ENCODE data around the gene SLC34A1. TPM values are rescaled to one million over a fixed set of nuclear protein-coding genes. Genes with fewer than 3 reads are reported as not detected.
A peak's percentile ranks its signal among the peaks of the same experiment; 100 is the strongest.

Gene SLC34A1
- total and polyA plus RNA-seq, 2 donors (not counting 1 experiment from before 2014, with no cell fraction given): 0.06 TPM; not detected in 1

GRCh38 chr5:177403102-177403791 lies 19.0 kb downstream of the SLC34A1 start:
- TF ChIP-seq EZH2 (IDR thresholded peaks at IDR 0.05; ENCODE audit: borderline replicate concordance, insufficient read depth, low read depth, low read length, poor library complexity, severe bottlenecking) (no peak), CTCF (IDR thresholded peaks at IDR 0.05) (no peak)
- no peaks in the 10 kb centered on the region for H4K20me1 ChIP-seq (ENCODE audit: control insufficient read depth, insufficient read depth, low read length, poor library complexity, severe bottlenecking)
- Mint-ChIP-seq H3K27ac (peak overlapping the region; percentile 32), H3K4me1 (peaks cover 39% of the 10 kb centered on the region), H3K4me3 (peak overlapping the region; percentile 84), H3K9me3 (ENCODE audit: insufficient read depth) (no peaks in the 10 kb centered on the region), H3K27me3 (peaks cover 14% of the 10 kb centered on the region)
- H3K4me3 ChIP-seq (ENCODE audit: control extremely low read depth in 1 of 5, extremely low read depth in 1 of 5, insufficient read depth in 1 of 5, low read depth in 2 of 5, low read length in 4 of 5): peak overlapping the region; percentile 19 to 68 (median 61)
- ATAC-seq (ENCODE audit: low read depth): peak; percentile 5
- peaks cover 0 to 19% (median 0%) of the 10 kb centered on the region in 3 donors for H3K9me3 ChIP-seq (ENCODE audit: control extremely low read depth in 1 of 3, control insufficient read depth in 2 of 3, insufficient read depth in 1 of 3, low read length in 2 of 3)
- peak; percentile 77 for DNase-seq
- 2% methylated on average over 60 of the region's 61 CpGs for WGBS (ENCODE audit: insufficient coverage)
- peak overlapping the region; percentile 66 for H3K9ac ChIP-seq (ENCODE audit: low read length)
- no peaks in the 10 kb centered on the region for H3K79me2 ChIP-seq (ENCODE audit: control insufficient read depth, insufficient read depth, low read length)
- intact Hi-C loops (cut with micrococcal nuclease): loop anchor here (1.0 to 10.0 kb wide), 3 partner anchors 13 to 288 kb away; partner anchors contain the start of gene B4GALT7
- H3K4me1 ChIP-seq (ENCODE audit: control insufficient read depth in 2 of 2, insufficient read depth in 2 of 2, low read length in 2 of 2): peaks cover 38 to 50% of the 10 kb centered on the region in 2 donors
- no peak overlapping the region for H3K27ac ChIP-seq (ENCODE audit: low read length in 2 of 2)
- no peaks in the 10 kb centered on the region for H3K36me3 ChIP-seq (replicated peaks in 1 of 2; ENCODE audit: control extremely low read depth in 1 of 2, control insufficient read depth in 1 of 2, extremely low read depth in 1 of 2, insufficient read depth in 2 of 2, low read length in 1 of 2)
- CTCF ChIA-PET: interaction anchor here (0.9 to 12.7 kb wide), 31 partner anchors 10 to 289 kb away, joined by 3 to 628 read pairs (median 6); partner anchors contain the start of genes DDX41, DOK3, GRK6 and PDLIM7
- POLR2A ChIA-PET: interaction anchor here (0.6 to 5.6 kb wide), 9 partner anchors 23 to 332 kb away, joined by 3 to 87 read pairs (median 14); partner anchors contain the start of gene GRK6
- H3K4me2 ChIP-seq (replicated peaks; ENCODE audit: low read depth, low read length, poor library complexity, severe bottlenecking): peak overlapping the region; percentile 96
- H3K27me3 ChIP-seq (replicated peaks in 1 of 4; ENCODE audit: control extremely low read depth in 1 of 4, control insufficient read depth in 3 of 4, insufficient read depth in 4 of 4, low read length in 3 of 4): peaks cover 0 to 40% (median 9%) of the 10 kb centered on the region in 4 experiments
- peak overlapping the region; percentile 77 for H2AFZ ChIP-seq (ENCODE audit: insufficient read depth, low read depth, low read length, poor library complexity, severe bottlenecking)
